Liver (tissue), 3 donors: ENCODE data around the gene GALNT9.

ENCODE experiments used
- EGR1 ChIP-seq, 2 donors: IDR thresholded peaks; 2 replicates each; pipeline ENCODE4 v1.6.1; 2016 to 2018; ENCODE audit warnings: antibody characterized with exemption in 2 of 2, low read depth in 2 of 2
- GABPA ChIP-seq, 2 donors: IDR thresholded peaks in 1 of 2; conservative IDR thresholded peaks in 1 of 2; 2 replicates each; pipeline ENCODE4 v1.6.1; 2016; ENCODE audit warnings: antibody characterized with exemption in 2 of 2, mild to moderate bottlenecking in 1 of 2, moderate library complexity in 1 of 2
- HNF4G ChIP-seq: IDR thresholded peaks from 2 replicates; pipeline ENCODE4 v1.6.1; 2016; ENCODE audit warnings: antibody characterized with exemption
- JUND ChIP-seq, 2 donors: IDR thresholded peaks; 2 replicates each; pipeline ENCODE4 v1.6.1; 2016; ENCODE audit warnings: antibody characterized with exemption in 2 of 2
- RAD21 ChIP-seq, 2 donors: IDR thresholded peaks; 2 replicates each; pipeline ENCODE4 v1.6.1; 2016; ENCODE audit warnings: antibody characterized with exemption in 2 of 2, mild to moderate bottlenecking in 2 of 2
- RXRA ChIP-seq, 2 donors: IDR thresholded peaks; 2 replicates each; pipeline ENCODE4 v1.6.1; 2017 to 2018; ENCODE audit warnings: antibody characterized with exemption in 2 of 2, mild to moderate bottlenecking in 1 of 2
- SP1 ChIP-seq: IDR thresholded peaks from 2 replicates; pipeline ENCODE4 v1.6.1; 2018; ENCODE audit warnings: antibody characterized with exemption, mild to moderate bottlenecking
- TAF1 ChIP-seq: conservative IDR thresholded peaks from 2 replicates; pipeline ENCODE4 v1.6.1; 2016; ENCODE audit warnings: antibody characterized with exemption, mild to moderate bottlenecking
- YY1 ChIP-seq: IDR thresholded peaks from 2 replicates; pipeline ENCODE4 v1.6.1; 2016; ENCODE audit warnings: antibody characterized with exemption, mild to moderate bottlenecking
- TF ChIP-seq, protein P1 (sequence below): fragments of 150-350 bp; IDR thresholded peaks from 2 replicates; pipeline ENCODE4 v1.5.1; 2017; ENCODE audit warnings: improper control_type of control experiment, low read depth, low read length; ENCODE audit not compliant: missing input control
- TF ChIP-seq, protein P2 (sequence below): IDR thresholded peaks from 2 replicates; pipeline ENCODE4 v1.6.1; 2016; ENCODE audit warnings: antibody characterized with exemption
- TF ChIP-seq, protein P3 (sequence below): IDR thresholded peaks from 2 replicates; pipeline ENCODE4 v1.6.1; 2016; ENCODE audit warnings: antibody characterized with exemption, mild to moderate bottlenecking
- TF ChIP-seq, protein P4 (sequence below): IDR thresholded peaks from 2 replicates; pipeline ENCODE4 v1.6.1; 2016; ENCODE audit warnings: antibody characterized with exemption
- donor health status: healthy.
- donor health status: healthy.

DNA sequence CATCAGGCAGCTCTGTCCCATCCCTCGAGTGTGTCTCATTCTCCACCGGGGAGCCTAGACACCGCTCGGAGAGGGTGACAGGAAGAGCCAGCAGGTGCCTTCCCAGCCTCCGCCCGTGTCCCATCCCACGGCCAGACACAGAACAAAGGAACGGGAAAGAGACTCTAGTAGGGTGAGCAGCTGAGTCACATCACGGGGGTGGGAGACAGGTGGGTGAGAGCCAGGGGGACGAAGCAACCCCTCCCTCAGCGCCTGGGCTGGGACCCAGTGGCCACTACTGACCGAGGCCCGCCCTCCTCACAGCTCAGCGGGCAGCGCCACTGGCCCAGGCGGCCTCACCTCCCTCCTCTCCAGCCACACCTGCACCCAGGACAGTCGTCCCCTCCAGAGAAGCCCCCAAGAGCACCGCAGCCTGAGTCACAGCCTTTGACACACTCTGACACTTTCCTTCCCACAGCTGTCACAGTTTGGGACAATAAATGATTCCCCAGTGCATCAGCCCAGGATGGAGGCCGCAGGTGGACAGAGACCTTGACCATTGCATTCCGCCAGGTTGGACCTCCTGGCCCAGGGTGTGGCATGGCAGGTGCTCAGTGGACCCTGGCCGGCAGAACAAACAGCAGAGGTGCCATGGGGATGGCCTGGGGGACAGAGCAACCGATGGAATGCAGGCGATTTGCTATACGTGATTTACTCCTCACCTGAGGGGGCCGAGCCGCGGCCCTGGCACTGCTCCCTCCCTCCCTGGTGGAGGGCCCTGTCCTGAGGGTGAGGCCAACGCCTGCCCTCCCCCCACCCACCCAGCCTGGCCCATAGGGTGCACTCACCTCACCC is 45.4 kb upstream of the GALNT9 start:
- TF ChIP-seq, protein P1, sequence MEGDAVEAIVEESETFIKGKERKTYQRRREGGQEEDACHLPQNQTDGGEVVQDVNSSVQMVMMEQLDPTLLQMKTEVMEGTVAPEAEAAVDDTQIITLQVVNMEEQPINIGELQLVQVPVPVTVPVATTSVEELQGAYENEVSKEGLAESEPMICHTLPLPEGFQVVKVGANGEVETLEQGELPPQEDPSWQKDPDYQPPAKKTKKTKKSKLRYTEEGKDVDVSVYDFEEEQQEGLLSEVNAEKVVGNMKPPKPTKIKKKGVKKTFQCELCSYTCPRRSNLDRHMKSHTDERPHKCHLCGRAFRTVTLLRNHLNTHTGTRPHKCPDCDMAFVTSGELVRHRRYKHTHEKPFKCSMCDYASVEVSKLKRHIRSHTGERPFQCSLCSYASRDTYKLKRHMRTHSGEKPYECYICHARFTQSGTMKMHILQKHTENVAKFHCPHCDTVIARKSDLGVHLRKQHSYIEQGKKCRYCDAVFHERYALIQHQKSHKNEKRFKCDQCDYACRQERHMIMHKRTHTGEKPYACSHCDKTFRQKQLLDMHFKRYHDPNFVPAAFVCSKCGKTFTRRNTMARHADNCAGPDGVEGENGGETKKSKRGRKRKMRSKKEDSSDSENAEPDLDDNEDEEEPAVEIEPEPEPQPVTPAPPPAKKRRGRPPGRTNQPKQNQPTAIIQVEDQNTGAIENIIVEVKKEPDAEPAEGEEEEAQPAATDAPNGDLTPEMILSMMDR: no peak
- no peak for TF ChIP-seq GABPA (IDR thresholded peaks at IDR 0.05 in 1 of 2, conservative IDR thresholded peaks at IDR 0.05 in 1 of 2)
- TF ChIP-seq JUND (IDR thresholded peaks at IDR 0.05): no peak
- no peak for TF ChIP-seq SP1
- no peak for TF ChIP-seq TAF1
- TF ChIP-seq YY1: no peak
- TF ChIP-seq, protein P2, sequence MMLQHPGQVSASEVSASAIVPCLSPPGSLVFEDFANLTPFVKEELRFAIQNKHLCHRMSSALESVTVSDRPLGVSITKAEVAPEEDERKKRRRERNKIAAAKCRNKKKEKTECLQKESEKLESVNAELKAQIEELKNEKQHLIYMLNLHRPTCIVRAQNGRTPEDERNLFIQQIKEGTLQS: no peak
- TF ChIP-seq, protein P3, sequence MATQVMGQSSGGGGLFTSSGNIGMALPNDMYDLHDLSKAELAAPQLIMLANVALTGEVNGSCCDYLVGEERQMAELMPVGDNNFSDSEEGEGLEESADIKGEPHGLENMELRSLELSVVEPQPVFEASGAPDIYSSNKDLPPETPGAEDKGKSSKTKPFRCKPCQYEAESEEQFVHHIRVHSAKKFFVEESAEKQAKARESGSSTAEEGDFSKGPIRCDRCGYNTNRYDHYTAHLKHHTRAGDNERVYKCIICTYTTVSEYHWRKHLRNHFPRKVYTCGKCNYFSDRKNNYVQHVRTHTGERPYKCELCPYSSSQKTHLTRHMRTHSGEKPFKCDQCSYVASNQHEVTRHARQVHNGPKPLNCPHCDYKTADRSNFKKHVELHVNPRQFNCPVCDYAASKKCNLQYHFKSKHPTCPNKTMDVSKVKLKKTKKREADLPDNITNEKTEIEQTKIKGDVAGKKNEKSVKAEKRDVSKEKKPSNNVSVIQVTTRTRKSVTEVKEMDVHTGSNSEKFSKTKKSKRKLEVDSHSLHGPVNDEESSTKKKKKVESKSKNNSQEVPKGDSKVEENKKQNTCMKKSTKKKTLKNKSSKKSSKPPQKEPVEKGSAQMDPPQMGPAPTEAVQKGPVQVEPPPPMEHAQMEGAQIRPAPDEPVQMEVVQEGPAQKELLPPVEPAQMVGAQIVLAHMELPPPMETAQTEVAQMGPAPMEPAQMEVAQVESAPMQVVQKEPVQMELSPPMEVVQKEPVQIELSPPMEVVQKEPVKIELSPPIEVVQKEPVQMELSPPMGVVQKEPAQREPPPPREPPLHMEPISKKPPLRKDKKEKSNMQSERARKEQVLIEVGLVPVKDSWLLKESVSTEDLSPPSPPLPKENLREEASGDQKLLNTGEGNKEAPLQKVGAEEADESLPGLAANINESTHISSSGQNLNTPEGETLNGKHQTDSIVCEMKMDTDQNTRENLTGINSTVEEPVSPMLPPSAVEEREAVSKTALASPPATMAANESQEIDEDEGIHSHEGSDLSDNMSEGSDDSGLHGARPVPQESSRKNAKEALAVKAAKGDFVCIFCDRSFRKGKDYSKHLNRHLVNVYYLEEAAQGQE: no peak
- no peak for TF ChIP-seq RAD21 (IDR thresholded peaks at IDR 0.05)
- TF ChIP-seq EGR1 (IDR thresholded peaks at IDR 0.05; ENCODE audit: low read depth in 2 of 2): no peak
- TF ChIP-seq, protein P4, sequence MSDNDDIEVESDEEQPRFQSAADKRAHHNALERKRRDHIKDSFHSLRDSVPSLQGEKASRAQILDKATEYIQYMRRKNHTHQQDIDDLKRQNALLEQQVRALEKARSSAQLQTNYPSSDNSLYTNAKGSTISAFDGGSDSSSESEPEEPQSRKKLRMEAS: no peak
- no peak for TF ChIP-seq HNF4G
- TF ChIP-seq RXRA (IDR thresholded peaks at IDR 0.05): no peak
